Activated CD4-positive, CD25-positive, alpha-beta regulatory T cell treated with anti-CD3 and anti-CD28 coated beads, Interleukin-2, amount 50 U/mL, for 16 hours (primary cell): Measurements from ENCODE around the gene FAF2.

Source experiments
- DNase-seq: peaks from one replicate; pipeline ENCODE4 v3.0.0-alpha.2; 2020; ENCODE audit warnings: low read depth, low spot score

Gene FAF2

GRCh38 chr5:176530983-176531901 lies 83.1 kb downstream of the FAF2 start:
- no peak for DNase-seq

DNA sequence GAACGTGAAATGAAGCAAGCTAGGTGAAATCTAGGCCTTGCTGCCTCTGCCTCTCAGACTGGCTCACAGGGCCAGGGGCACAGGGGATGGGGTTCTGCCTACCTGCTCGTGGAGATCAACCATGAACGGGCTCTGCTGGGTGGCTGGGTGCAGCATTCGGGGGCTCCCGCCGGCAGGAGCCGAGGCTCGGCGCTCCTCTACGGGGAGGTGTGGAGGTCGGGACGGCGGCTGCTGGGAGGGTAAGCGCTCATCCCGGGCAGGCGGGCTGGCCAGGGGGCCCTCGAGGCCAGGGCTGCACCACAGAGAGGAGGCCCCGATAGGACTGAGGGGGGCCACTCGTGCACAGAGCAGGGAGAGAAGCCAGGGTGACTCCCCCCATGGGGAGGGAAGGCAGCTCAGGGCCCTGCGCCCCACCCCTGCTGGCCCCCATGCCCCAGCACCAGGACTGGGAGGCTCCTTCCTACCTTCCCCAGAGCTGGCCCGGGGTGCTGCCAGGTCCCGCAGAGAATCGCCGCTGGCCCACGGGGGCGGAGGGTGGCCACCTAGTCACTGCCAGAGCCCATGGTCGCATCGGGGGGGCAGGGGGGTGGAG lies 83.8 kb downstream of the FAF2 start:
- DNase-seq: no peak

DNA sequence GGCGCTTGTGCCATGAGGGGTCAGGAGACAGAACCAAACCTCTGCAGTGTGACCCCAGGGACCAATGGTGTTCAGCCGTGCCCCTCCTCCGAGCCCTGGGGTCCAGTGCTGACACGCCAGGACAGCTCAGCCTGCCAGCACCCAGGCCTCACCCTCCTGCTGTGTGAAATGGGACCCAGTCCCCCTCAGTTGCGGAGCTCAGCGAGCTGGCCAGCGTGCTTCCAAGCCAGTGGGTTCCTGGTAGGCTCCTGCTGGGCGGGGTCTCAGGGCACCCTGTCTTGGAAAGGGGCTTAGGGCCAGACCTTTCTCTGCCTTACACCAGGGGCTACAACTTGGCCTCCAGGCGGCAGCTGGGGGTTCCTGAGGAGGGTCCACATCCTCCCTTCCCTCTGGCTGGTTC lies 84.6 kb downstream of the FAF2 start:
- no peak for DNase-seq

- no peak for DNase-seq
These were observed 85.2 kb downstream of the FAF2 start for GRCh38 chr5:176533390-176533789.

- no peak for DNase-seq
These were observed 85.9 kb downstream of the FAF2 start for GRCh38 chr5:176533894-176534611.

- DNase-seq: no peak
These were observed 86.5 kb downstream of the FAF2 start for GRCh38 chr5:176534640-176535039.

GRCh38 chr5:176535101-176535663 lies 87.0 kb downstream of the FAF2 start:
- no peak for DNase-seq

DNA sequence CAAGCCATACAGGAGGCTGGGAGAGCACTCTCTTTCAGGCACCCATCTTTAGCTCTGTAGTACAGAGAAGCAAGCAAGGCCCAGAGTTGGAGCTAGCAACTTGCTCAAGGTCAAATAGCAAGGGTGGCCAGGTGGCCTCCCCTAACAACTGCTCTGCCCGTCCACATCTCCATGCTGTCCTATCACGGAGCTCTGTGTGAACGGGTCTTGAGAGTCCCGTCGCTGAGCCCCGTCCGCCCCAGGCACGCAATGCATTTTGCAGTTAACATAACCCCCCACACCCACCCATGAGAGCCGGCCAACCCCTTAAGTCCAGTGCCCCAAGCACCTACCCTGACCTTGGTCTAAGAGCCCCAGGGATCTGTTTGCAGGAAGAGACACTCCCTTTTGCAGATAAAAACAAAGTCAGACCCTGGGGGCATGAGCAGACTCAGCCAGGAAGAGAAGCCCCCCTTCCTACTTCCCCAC lies 87.5 kb downstream of the FAF2 start:
- no peak for DNase-seq

GRCh38 chr5:176536132-176536901 lies 88.1 kb downstream of the FAF2 start:
- peak; percentile 71 for DNase-seq

DNA sequence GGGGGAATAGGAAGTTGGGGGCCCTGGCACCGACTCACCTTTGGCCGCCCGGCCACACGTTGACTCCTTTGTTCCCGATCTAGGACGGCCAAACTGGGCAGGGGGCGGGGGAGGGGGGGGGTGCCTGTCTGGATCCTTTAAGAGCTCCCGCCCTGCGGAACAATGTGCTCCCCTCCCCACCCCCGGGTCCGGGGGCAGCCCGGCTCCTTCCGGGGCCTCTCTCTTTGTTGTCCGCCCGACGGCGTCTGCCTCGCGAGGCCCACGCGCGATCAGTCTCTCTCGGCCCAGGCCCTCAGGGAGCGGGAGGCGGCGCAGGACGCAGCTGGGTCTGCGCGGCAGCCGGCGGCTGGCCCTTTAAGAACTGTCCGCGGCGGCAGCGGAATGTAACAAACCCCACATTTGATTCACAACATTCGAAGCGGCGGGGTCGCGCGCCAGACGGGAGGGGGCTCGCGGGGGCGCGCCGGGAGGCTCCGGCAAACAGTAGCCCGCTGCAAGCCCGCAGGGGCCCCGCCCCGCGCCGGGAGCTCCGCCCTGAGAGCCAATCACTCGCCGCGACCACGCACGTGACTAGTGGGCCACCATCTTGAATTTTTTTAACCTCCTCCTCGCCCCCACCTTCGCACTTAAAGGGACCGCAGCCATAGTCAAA lies 88.8 kb downstream of the FAF2 start, which contains the start of gene RNF44:
Gene RNF44, minus strand, starts transcription at position 501 of the 652 bp plus-strand sequence. CDS start 4,930 bp downstream, outside the sequence.
- DNase-seq: peak; percentile 98

- peak; percentile 96 for DNase-seq
These were observed 89.5 kb downstream of the FAF2 start for GRCh38 chr5:176537554-176538229.

GRCh38 chr5:176538230-176538988 lies 90.2 kb downstream of the FAF2 start:
- DNase-seq: no peak

DNA sequence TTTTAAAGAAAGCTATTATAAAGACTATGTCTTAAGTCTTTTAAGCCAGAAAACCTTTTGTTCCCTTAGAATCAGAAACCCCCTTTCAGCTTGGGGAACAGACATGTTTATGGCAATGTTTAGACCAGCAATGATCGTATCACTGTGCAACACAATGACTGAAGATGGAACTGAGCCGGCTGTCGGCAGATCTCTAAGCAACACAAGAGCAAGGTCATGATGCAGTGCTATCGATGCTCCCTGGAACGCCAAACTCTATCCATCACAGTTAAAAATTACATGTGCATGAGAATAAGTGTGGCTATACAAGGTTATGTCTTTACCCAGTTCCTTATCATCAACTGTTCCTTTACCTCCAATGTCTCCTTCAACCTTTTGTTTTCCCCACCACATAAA lies 90.8 kb downstream of the FAF2 start:
- DNase-seq: no peak

GRCh38 chr5:176540476-176540899 lies 92.3 kb downstream of the FAF2 start:
- DNase-seq: no peak

DNA sequence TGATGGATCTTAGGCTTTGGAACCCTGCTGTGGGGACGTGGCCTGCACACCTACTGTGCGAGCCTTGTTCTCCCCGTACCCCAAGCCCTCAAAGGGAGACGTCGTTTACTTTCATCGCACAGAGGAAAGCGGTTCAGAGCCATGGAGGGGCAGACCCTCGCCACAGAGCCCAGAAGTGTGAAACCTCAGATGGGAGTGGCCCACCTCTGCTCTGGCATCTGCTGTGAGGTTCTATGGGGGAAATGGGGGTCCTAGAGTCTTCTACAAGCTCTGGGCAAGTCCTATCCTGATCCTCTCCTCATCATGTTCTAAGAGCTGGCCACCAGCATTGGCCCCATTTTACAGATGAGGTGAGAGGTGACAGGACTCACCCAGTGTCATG lies 92.8 kb downstream of the FAF2 start:
- DNase-seq: no peak

DNA sequence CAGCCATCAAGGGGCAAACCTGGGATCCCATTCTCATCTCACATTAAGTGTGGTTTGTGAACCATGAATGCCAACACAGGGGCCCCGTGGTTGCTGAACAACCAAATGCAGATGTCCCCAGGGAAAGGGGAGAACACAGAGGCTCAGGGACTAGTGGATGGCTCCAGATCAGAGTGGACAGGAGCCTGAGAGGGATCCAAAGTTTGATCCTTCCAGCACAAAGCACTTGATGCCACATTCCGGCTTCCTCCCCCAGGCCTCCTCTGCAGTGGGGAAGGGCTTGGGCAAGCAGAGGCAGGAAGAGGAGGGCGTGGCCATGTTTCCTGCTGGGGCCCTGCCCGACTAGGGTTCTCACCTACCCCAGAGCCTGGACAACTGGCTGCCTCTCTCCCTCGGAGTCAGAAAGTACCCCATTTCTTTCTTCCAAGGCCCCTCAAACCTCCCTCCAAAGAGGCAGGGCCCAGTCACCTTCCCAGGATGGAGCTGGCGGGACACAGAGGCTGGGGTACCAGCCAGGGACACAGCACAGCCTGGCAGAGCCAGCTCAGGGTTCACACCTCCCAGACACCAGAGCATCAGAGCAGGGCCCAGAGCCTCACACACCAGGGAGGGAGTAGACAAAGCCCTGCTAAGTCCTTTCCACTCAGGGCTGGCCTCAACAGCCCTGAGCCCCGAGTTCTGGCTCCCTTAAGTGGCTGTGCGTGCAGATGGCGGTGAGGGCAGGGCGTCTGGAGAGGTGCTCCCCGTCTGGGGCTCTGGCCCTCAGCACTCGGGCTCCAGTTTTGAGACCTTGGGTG lies 93.4 kb downstream of the FAF2 start:
- no peak for DNase-seq

GRCh38 chr5:176542135-176542595 lies 94.0 kb downstream of the FAF2 start:
- DNase-seq: no peak
